ENCODE measurements around the gene HRH1.
A peak's percentile ranks its signal among the peaks of the same experiment; 100 is the strongest.
"Not testable (repeated sequence)": the region's sequence is repeated elsewhere in the genome, so short reads cannot be mapped to it uniquely, and the experiment has no call there.

Gene HRH1

DNA sequence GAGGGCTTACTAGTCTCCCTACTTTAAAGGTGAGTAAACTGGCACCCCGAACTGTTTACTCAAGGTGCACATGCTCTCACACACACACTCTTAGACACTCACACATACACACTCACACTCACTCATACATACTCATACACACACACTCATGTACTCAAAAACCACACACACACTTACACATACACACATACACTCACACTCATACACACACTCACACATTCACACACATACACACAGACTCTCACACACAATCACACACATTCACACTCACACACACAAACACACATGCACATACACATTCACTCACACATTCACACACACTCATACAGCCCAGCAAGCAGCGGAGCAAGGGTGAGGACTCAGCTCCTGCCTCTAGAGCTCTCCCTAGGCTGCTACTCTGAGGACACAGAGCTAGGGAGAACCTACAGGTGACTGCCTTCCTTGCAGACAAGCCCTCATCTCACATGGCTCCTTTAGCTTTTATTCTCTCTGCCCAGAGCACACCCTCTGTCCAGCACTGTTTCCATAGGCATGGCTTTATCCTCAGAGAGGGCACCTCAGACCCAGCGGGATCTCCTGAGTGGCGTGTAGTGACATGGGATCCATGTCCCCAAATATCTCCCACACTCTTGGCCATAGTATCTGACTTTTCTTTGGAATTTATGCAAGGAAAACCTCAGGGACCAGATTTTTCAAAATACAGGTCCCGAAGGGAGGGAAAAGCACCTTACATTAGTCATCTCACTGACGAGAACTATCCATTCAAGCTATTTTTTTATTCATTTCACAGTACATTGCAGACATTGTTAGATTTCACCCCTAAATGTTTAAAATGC lies 91.8 kb downstream of the HRH1 start:
- no peak for DNase-seq

DNA sequence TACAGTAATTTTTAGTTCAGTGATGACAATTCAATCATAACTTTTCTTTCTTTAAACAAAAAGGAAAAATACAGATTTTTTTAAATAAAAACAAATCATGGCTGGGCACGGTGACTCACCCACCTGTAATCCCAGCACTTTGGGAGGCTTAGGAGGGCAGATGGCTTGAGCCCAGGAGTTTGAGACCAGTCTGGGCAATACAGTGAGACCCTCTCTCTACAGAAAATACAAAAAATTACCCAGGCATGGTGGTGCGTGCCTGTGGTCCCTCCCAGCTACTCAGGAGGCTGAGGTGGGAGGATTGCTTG lies 92.3 kb downstream of the HRH1 start:
- DNase-seq: no peak

- DNase-seq: no peak
Observed at GRCh38 chr3:11247362-11247761, 93.1 kb downstream of the HRH1 start.

GRCh38 chr3:11248596-11248995 lies 94.3 kb downstream of the HRH1 start:
- DNase-seq: no peak

DNA sequence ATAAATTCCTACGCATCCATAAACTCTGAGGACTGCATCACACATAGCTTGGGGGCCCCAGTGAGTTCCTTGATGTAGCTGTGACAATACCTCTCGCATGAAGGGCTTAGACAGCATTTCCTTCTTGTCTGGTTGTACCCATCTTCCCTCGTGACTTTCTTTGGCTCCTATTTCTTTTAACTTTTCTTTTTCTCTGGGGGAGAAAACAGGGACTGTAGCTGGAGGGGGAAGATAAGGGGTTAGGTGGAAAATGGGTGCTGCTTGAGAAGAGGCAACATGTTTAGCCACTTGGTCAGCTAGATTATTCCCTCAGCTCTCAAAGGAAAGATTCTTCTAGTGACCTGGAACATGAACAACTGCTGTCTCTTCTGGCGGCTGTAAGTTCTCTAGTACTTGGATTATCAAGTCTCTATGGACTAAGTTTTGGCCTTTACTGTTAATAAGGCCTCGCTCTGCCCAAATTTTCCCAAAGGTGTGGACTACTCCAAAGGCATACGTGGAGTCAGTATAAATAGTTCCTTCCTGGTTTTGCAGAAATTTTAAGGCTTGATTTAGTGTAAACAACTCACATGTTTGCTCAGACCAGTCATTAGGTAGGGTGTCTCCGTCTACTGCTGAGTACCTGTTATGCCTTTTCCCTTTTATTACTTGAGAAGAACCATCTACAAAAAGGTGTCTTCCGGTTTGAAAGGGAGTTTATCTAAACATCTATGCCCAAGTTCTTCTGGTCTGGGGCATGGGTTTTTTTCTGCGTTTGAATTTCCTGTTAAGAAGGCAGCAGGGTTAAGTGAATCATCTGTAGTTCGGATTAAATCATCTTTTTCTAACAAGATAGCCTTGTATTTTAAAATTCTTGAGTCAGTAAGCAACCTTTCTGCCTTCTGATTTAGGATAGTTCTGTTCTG lies 96.9 kb downstream of the HRH1 start:
- DNase-seq: no peak

- no peak for DNase-seq
Observed at GRCh38 chr3:11251807-11252176, 97.5 kb downstream of the HRH1 start.

GRCh38 chr3:11254876-11255275 lies 100.6 kb downstream of the HRH1 start:
- DNase-seq: no peak

DNA sequence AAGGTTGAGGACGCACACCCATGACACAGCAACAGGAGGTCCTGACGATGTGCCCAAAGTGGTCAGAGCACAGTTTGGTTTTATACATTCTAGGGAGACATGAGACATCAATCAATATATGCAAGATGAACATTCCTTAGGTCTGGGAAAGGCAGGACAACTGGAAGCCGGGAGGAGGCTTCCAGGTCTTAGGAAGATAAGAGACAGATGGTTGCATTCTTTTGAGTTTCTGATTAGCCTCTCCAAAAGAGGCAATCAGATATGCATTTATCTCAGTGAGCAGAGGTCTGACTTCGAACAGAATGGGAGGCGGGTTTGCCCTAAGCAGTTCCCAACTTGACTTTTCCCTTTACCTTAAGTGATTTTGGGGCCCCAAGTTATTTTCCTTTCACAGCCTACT lies 101.2 kb downstream of the HRH1 start:
- not testable (repeated sequence) for DNase-seq

GRCh38 chr3:11258958-11259357 lies 104.7 kb downstream of the HRH1 start:
- DNase-seq: no peak

GRCh38 chr3:11260460-11260859 lies 106.2 kb downstream of the HRH1 start:
- no peak for DNase-seq

DNA sequence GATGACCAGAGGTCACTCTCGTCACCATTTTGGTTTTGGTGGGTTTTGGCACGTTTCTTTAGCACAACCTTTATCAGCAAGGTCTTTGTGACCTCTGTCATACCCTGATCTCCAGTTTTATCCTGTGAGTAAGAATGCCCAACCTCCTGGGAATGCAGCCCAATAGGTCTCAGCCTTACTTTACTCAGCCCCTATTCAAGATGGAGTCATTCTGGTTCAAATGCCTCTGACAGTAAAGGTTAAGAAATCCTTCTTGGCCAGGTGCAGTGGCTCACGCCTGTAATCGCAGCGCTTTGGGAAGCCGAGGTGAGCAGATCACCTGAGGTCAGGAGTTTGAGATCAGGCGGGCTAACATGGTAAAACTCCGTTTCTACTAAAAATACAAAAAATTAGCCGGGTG lies 114.7 kb downstream of the HRH1 start:
- DNase-seq: no peak

DNA sequence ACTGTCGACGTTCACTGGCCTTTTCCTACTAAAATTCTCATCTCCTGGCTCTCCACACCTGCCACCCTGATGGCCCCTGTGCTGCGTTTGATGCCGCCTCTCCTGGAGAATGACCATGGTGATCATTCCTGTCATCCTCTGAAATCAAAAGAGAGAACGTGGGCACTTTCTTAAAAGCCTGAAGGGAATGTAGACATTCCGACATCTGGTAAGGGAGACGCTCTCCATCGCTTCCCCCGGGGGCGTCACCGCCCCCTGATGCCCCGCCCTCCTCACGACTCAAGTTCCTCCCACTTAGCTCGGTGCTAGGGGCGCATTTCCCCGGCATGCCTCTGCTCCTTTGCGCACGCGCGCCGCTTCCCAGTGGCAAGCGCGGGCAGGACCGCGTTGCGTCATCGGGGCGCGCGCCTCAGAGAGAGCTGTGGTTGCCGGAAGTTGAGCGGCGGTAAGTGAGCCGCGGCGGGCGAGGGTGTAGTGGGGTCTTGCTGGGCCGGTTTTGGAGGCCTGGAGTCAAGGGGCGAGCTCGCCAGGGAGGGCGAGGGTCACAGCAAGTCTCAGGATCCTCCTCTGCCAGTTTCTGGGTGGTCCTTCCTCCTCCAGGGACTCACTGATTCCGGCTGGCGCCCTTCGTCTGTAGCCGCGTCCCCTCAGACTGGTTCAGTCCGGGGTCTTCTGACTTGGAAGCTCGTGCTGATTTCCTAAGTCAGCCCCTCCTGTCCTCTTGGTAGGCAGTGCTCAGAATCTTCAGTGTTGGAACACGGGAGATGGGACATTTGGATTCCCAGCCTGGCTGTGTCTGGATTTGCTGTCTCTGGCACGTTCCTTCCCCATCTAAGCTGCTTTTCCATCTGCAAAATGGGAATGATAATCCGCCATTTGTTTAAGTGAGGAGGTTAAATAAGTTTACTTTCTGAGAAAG lies 118.0 kb downstream of the HRH1 start, which contains the start of gene ATG7:
Gene ATG7 (plus strand): TSS at position 412 of the 919 bp plus-strand sequence. CDS start 26,299 bp downstream, outside the sequence.
- DNase-seq: peak; percentile 98

DNA sequence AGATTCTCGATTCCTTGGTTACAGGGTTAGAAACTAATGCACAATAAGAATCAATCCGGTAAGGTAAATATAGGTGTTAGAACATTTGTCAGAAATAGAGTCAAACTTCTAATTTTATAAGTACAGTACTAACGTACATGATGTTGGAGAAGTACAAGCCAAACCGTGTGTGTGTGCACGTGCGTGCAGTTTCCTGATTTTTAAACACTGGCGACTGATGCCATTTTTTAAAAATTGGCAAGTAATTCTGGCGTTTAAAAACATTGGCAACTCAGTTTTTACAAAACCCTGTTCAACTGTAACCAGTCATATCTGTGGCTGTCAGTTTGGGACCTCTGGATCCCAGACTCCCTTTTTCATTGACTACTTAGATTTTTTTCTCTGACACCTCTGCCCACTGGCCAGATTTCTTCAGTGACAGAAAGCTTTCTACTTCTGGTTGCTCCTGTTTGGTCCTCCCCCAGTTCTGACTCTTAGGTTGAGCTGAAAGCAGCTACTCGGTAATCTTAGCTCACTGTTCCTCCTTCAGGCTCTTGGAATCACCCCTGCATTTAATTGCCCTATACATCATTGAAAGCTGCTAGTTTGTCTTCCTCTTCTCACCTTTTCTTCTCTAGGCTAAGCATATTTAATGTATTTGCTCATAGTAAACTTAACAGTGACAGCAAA lies 118.7 kb downstream of the HRH1 start:
- no peak for DNase-seq

- DNase-seq: no peak
Observed at GRCh38 chr3:11273891-11274291, 119.6 kb downstream of the HRH1 start.

- no peak for DNase-seq
Observed at GRCh38 chr3:11274566-11275142, 120.4 kb downstream of the HRH1 start.

- no peak for DNase-seq
Observed at GRCh38 chr3:11275926-11276325, 121.6 kb downstream of the HRH1 start.

- DNase-seq: no peak
Observed at GRCh38 chr3:11276901-11277300, 122.6 kb downstream of the HRH1 start.

DNA sequence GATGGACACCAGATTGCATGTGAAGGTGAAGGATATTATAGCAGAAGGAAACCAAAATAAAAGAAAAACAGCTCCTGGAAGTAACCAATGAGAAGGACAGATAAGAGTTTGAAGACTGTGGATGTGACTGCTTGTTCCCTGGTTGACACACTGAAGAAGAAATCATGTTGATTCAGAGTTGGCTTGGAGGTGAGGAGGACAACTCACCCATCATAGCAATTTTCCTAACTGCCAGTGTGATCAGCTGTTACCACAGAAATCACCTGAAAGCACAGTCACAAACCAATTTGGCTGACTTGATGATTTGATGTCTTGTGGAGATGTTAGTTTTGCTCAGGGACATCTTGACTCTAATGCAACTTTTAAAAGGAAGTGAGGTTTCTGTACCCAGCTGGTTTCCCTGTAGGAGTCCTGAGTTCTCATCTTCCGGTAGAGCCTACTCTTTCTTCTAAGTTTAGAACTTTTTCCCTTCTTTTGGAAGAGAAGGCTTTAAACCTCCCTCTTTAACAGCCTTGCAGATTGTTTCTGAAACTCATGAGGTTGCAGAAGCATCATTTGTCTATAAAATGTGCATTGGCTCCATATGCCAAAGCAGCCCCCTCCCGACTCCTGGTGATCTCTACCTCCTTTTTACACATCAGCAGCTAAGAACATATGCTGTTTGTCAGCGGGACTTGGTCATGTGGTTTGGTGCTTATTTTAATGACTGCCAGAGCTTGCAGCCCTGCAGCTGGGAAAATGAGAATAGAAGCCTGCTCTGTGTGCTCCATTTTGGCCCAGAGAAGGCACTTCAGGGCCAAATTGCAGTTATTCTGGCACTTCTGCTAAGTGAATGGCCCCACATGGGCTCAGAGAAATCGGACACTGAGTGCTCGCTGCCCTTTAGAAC lies 128.2 kb downstream of the HRH1 start:
- DNase-seq: no peak

DNA sequence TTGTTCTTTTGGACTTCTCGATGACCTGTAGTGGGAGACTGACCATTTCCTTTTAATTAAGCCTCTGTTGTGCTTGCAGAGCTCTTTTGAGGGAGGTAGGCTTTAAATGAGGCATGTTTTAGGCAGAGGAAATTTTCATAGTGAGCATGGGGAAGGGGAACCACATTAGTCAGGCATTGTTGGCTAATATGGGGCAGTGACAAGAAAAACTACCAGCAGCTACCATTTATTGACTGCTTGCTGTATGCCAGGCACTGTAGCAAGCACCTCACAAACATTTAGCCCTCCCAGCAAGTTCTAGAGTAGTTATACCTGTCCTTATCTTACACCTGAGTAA lies 128.8 kb downstream of the HRH1 start:
- no peak for DNase-seq

GRCh38 chr3:11284011-11284410 lies 129.7 kb downstream of the HRH1 start:
- no peak for DNase-seq

DNA sequence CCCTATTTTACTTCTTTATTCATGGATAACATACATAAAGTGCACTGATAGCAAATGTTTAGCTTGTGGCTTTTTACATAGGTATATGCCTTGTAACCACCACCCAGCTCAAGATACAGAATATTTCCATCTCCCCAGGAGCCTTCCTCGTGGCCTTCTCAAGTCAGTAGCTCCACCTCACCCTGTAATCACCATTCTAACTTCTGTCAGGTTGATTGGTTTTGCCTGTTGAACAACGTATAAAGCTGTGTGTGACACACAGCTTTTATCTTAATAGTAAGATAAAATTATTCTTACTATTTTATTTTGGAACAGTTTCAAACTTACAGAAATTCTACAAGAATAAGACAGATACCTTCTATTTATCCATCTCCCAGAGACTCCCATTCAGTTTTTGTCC lies 131.2 kb downstream of the HRH1 start:
- no peak for DNase-seq
